B cell (primary cell): Measurements from ENCODE around the gene PCSK4. TPM values are rescaled to one million over a fixed set of nuclear protein-coding genes. Genes with fewer than 3 reads are reported as not detected.

ENCODE experiments used
- ATAC-seq: fragments of 200-7000 bp; cut with Tn5 transposase; one replicate; pipeline ENCODE4 v1.10.0; 2021; ENCODE audit warnings: low read depth, mild to moderate bottlenecking, moderate number of reproducible peaks, moderate library complexity
- CTCF ChIA-PET: fragments of 350-600 bp; sonication (Branson Sonifier 250); formaldehyde crosslinking; loops from one replicate; lab custom pipeline; 2021; ENCODE audit warnings: antibody characterized with exemption, inconsistent platforms; lab: Charles Lee
- POLR2A ChIA-PET: fragments of 350-600 bp; sonication (Branson Sonifier 250); formaldehyde crosslinking; loops from one replicate; lab custom pipeline; 2021; ENCODE audit warnings: antibody characterized with exemption; lab: Charles Lee
- DNase-seq: peaks from one replicate; pipeline ENCODE4 v3.0.0; 2013
- H2AFZ ChIP-seq: 2 replicates; pipeline ENCODE4 v1.6.1; 2012; ENCODE audit warnings: mild to moderate bottlenecking, low read depth, low read length; ENCODE audit not compliant: insufficient read depth, poor library complexity, severe bottlenecking
- H3K27ac ChIP-seq, 2 donors: 1 replicate in 1 of 2; 2 replicates in 1 of 2; pipeline ENCODE4 v1.5.1; 2012 to 2013; ENCODE audit warnings: low read length in 2 of 2, mild to moderate bottlenecking in 2 of 2, moderate library complexity in 1 of 2
- H3K27me3 ChIP-seq, 4 experiments: fragments of 200-600 bp in 1 of 4; sonication (generic) in 1 of 4; replicated peaks in 1 of 4; 1 replicate in 2 of 4; 2 replicates in 2 of 4; pipeline versions ENCODE4 v1.6.1 to v1.7.0; 2013 to 2016; ENCODE audit warnings: low read length in 3 of 4, mild to moderate bottlenecking in 2 of 4, mixed read lengths in 1 of 4, moderate library complexity in 1 of 4; ENCODE audit not compliant: insufficient read depth in 4 of 4, control insufficient read depth in 3 of 4; ENCODE audit errors: control extremely low read depth in 1 of 4
- H3K36me3 ChIP-seq, 2 experiments: replicated peaks in 1 of 2; 1 replicate in 1 of 2; 2 replicates in 1 of 2; pipeline versions ENCODE4 v1.6.1 to v1.7.1; 2013; ENCODE audit warnings: low read length in 1 of 2; ENCODE audit not compliant: insufficient read depth in 2 of 2, control insufficient read depth in 1 of 2; ENCODE audit errors: control extremely low read depth in 1 of 2, extremely low read depth in 1 of 2
- H3K4me1 ChIP-seq, 2 donors: fragments of 200-600 bp in 1 of 2; sonication (generic) in 1 of 2; 1 replicate in 1 of 2; 2 replicates in 1 of 2; pipeline versions ENCODE4 v1.5.1 to v1.6.1; 2013 to 2017; ENCODE audit warnings: low read length in 2 of 2; ENCODE audit not compliant: control insufficient read depth in 2 of 2, insufficient read depth in 2 of 2
- H3K4me2 ChIP-seq: replicated peaks from 2 replicates; pipeline ENCODE3; 2012; ENCODE audit warnings: mild to moderate bottlenecking, low read depth, low read length; ENCODE audit not compliant: poor library complexity, severe bottlenecking
- H3K4me3 ChIP-seq, 5 experiments: fragments of 200-600 bp in 1 of 5; sonication (generic) in 1 of 5; 1 replicate in 3 of 5; 2 replicates in 2 of 5; pipeline versions ENCODE4 v1.5.1 to v1.7.0; 2011 to 2016; ENCODE audit warnings: low read length in 4 of 5, mild to moderate bottlenecking in 4 of 5, low read depth in 2 of 5, control low read depth in 1 of 5, moderate library complexity in 1 of 5; ENCODE audit not compliant: insufficient read depth in 1 of 5; ENCODE audit errors: control extremely low read depth in 1 of 5, extremely low read depth in 1 of 5
- H3K79me2 ChIP-seq: fragments of 200-600 bp; sonication (generic); one replicate; pipeline ENCODE4 v1.6.0; 2016; ENCODE audit warnings: low read length; ENCODE audit not compliant: control insufficient read depth, insufficient read depth
- H3K9ac ChIP-seq: fragments of 200-600 bp; sonication (generic); 2 replicates; pipeline ENCODE4 v1.6.1; 2017; ENCODE audit warnings: mild to moderate bottlenecking, low read length, moderate library complexity
- H3K9me3 ChIP-seq, 3 donors: one replicate each; pipeline versions ENCODE4 v1.6.1 to v1.7.1; 2013; ENCODE audit warnings: low read length in 2 of 3; ENCODE audit not compliant: control insufficient read depth in 2 of 3, insufficient read depth in 1 of 3; ENCODE audit errors: control extremely low read depth in 1 of 3
- H4K20me1 ChIP-seq: 2 replicates; pipeline ENCODE4 v1.6.0; 2012; ENCODE audit warnings: mild to moderate bottlenecking, low read length; ENCODE audit not compliant: insufficient read depth, control insufficient read depth, poor library complexity, severe bottlenecking
- H3K27ac Mint-ChIP-seq: one replicate; pipeline ENCODE4 v1.8.0; 2021; ENCODE audit warnings: mixed read lengths
- H3K27me3 Mint-ChIP-seq: one replicate; pipeline ENCODE4 v1.8.0; 2021; ENCODE audit warnings: mixed read lengths
- H3K4me1 Mint-ChIP-seq: one replicate; pipeline ENCODE4 v1.8.0; 2021; ENCODE audit warnings: mixed read lengths
- H3K4me3 Mint-ChIP-seq: one replicate; pipeline ENCODE4 v1.8.0; 2021; ENCODE audit warnings: mixed read lengths
- H3K9me3 Mint-ChIP-seq: one replicate; pipeline ENCODE4 v1.8.0; 2022; ENCODE audit warnings: mixed read lengths; ENCODE audit not compliant: insufficient read depth
- EZH2 ChIP-seq: IDR thresholded peaks from 2 replicates; pipeline ENCODE4 v1.6.1; 2012; ENCODE audit warnings: borderline replicate concordance, low read depth, mild to moderate bottlenecking, moderate library complexity, low read length; ENCODE audit not compliant: insufficient read depth, poor library complexity, severe bottlenecking
- WGBS: methylation state at CpG from one replicate; pipeline ENCODE4 v1.1.5; 2013; ENCODE audit warnings: missing lambda C conversion rate; ENCODE audit not compliant: insufficient coverage; 5-methylcytosine and 5-hydroxymethylcytosine counted together
- intact Hi-C: fragments of 100-400 bp; cut with micrococcal nuclease; formaldehyde crosslinking; loops from one replicate; pipeline ENCODE4 v1.10.0; 2022
- polyA plus RNA-seq: library from polyadenylated mRNA; depleted of rRNA; stranded (reverse); fragments of >200 nt; gene quantifications from 2 replicates; pipeline ENCODE4 v1.2.3, GENCODE V29; 2012
- total RNA-seq, 2 donors: library from RNA; stranded (reverse); fragments of 120-200 nt in 1 of 2; gene quantifications; 1 replicate in 1 of 2; 2 replicates in 1 of 2; pipeline versions ENCODE4 v1.2.3 to v1.2.4, GENCODE V29; 2013 to 2022
- TF ChIP-seq, protein P1 (sequence below): fragments of 200-600 bp; IDR thresholded peaks from one replicate; pipeline ENCODE4 v1.8.0; 2022; ENCODE audit warnings: antibody characterized with exemption, mild to moderate bottlenecking

Gene PCSK4
- total and polyA plus RNA-seq, 2 donors (not counting 1 experiment from before 2014, with no cell fraction given), result 1.1 to 1.3 TPM

DNA sequence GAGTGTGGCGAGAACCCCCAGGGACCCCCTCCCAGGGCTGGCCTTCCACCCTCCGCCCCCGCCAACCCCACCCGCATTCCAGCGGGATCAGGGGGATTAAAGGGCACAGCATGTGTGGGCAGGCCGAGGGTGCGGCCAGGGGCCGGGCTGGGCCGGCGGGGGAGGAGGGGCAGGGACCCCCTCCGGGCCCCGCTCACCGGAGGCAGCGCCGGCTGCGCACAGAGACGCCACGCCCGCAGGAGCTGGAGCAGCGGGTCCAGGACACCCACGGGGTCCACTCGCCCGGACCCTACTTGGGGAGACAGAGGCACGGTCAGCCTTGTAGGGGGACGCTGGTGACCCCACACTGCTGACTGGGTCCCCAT is 20.3 kb upstream of the PCSK4 start:
- H3K27me3 Mint-ChIP-seq, result peaks cover 37% of the 10 kb centered on the region
- ChIA-PET CTCF (no interaction called here), POLR2A (no interaction called here)
- H3K4me1 ChIP-seq, result peaks cover 21 to 22% of the 10 kb centered on the region in 2 donors
- peaks cover 0 to 76% (median 18%) of the 10 kb centered on the region in 4 experiments for H3K27me3 ChIP-seq
- no peak for ATAC-seq
- no peak for TF ChIP-seq EZH2
- TF ChIP-seq, protein P1, sequence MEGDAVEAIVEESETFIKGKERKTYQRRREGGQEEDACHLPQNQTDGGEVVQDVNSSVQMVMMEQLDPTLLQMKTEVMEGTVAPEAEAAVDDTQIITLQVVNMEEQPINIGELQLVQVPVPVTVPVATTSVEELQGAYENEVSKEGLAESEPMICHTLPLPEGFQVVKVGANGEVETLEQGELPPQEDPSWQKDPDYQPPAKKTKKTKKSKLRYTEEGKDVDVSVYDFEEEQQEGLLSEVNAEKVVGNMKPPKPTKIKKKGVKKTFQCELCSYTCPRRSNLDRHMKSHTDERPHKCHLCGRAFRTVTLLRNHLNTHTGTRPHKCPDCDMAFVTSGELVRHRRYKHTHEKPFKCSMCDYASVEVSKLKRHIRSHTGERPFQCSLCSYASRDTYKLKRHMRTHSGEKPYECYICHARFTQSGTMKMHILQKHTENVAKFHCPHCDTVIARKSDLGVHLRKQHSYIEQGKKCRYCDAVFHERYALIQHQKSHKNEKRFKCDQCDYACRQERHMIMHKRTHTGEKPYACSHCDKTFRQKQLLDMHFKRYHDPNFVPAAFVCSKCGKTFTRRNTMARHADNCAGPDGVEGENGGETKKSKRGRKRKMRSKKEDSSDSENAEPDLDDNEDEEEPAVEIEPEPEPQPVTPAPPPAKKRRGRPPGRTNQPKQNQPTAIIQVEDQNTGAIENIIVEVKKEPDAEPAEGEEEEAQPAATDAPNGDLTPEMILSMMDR, result no peak
- no peaks in the 10 kb centered on the region for H3K9me3 Mint-ChIP-seq
- no peak overlapping the region for H3K9ac ChIP-seq
- no peak overlapping the region for H3K4me3 ChIP-seq
- H3K27ac Mint-ChIP-seq, result no peak overlapping the region
- H3K4me3 Mint-ChIP-seq, result no peak overlapping the region
- no peaks in the 10 kb centered on the region for H3K79me2 ChIP-seq
- H4K20me1 ChIP-seq, result no peaks in the 10 kb centered on the region
- H3K27ac ChIP-seq, result no peak overlapping the region
- 42% methylated on average over 23 of the region's 25 CpGs for WGBS
- H3K36me3 ChIP-seq, result no peaks in the 10 kb centered on the region
- no peak for DNase-seq
- H3K4me1 Mint-ChIP-seq, result peaks cover 11% of the 10 kb centered on the region
- no peak overlapping the region for H2AFZ ChIP-seq
- H3K4me2 ChIP-seq, result no peak overlapping the region
- peaks cover 0 to 51% (median 7%) of the 10 kb centered on the region in 3 donors for H3K9me3 ChIP-seq
- intact Hi-C loops, result no loop called here

DNA sequence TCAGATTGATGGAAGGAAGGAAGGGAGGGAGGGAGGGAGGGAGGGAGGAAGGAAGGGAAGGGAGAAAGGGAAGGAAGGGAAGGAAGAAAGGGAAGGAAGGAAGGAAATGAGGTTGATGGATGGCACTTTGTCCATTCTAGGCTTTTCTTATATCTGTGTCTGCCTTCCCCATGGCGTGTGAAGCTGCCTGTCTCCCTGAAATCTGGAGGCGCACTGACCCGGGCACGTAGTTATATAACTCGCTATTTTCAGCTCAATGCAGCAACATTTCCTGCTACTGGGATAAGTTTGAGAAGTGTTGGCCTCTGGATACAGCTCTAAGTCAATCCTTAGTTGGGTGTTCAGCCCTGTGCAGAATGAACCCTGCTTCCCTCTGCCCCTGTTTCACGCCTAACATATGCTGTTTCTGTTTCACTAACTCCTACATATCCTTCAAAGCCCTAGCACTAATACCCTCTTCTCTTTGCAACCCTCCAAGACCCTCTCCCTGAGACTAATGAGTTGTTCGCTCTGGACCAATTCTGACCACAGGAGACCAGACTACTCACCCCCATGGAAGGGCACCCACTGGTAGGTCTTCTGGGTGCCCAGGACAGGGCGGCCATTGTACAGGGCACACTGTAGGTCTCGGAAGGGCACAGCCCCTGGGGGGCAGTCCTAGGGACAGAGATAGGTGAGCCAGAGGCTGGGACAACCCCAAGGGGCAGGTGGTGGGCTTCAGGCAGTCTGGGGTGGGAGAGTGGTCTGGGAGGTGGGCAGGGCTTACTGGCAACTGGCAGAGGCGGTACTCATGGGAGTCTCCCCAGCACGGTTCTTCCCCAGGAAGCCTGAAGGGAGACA is 19.7 kb upstream of the PCSK4 start:
- Histone ChIP-seq H3K4me2 (no peak overlapping the region), H3K36me3 (no peaks in the 10 kb centered on the region), H3K4me1 (peaks cover 21 to 22% of the 10 kb centered on the region in 2 donors), H3K9ac (no peak overlapping the region), H3K27ac (no peak overlapping the region), H3K9me3 (peaks cover 0 to 56% (median 7%) of the 10 kb centered on the region in 3 donors), H4K20me1 (no peaks in the 10 kb centered on the region), H3K4me3 (no peak overlapping the region), H3K79me2 (no peaks in the 10 kb centered on the region), H3K27me3 (peaks cover 0 to 76% (median 16%) of the 10 kb centered on the region in 4 experiments), H2AFZ (no peak overlapping the region)
- no peaks in the 10 kb centered on the region for H3K9me3 Mint-ChIP-seq
- TF ChIP-seq EZH2, result no peak
- TF ChIP-seq, protein P1, result no peak
- H3K27me3 Mint-ChIP-seq, result peaks cover 38% of the 10 kb centered on the region
- no peak for ATAC-seq
- H3K27ac Mint-ChIP-seq, result no peak overlapping the region
- H3K4me3 Mint-ChIP-seq, result no peak overlapping the region
- DNase-seq, result no peak
- CTCF ChIA-PET, result no interaction called here
- H3K4me1 Mint-ChIP-seq, result peaks cover 11% of the 10 kb centered on the region
- intact Hi-C loops, result no loop called here
- WGBS, result 55% methylated on average over 6 of the region's 11 CpGs
- POLR2A ChIA-PET, result interaction anchor here (0.6 kb wide), 1 partner anchor 429 kb away, joined by 5 read pairs; no protein-coding TSS in a partner anchor
